GM12864 (cell line): ENCODE data around the gene MUC20.
"Not testable (repeated sequence)": the region's sequence is repeated elsewhere in the genome, so short reads cannot be mapped to it uniquely, and the experiment has no call there.

Experiments
- DNase-seq: peaks from one replicate; pipeline ENCODE4 v3.0.0-alpha.2; 2011; ENCODE audit warnings: low read depth
- H3K4me3 ChIP-seq: 2 replicates; pipeline ENCODE4 v1.5.1; 2011; ENCODE audit warnings: mild to moderate bottlenecking, low read depth, low read length, control low read depth
- TF ChIP-seq, protein P1 (sequence below): IDR thresholded peaks from 2 replicates; pipeline ENCODE4 v1.5.1; 2011; ENCODE audit warnings: low read depth, mild to moderate bottlenecking, moderate library complexity, low read length, control low read depth, inconsistent platforms; ENCODE audit errors: missing control alignments

Gene MUC20

GRCh38 chr3:195709676-195710085, 11.1 kb upstream of the MUC20 start:
- TF ChIP-seq, protein P1, sequence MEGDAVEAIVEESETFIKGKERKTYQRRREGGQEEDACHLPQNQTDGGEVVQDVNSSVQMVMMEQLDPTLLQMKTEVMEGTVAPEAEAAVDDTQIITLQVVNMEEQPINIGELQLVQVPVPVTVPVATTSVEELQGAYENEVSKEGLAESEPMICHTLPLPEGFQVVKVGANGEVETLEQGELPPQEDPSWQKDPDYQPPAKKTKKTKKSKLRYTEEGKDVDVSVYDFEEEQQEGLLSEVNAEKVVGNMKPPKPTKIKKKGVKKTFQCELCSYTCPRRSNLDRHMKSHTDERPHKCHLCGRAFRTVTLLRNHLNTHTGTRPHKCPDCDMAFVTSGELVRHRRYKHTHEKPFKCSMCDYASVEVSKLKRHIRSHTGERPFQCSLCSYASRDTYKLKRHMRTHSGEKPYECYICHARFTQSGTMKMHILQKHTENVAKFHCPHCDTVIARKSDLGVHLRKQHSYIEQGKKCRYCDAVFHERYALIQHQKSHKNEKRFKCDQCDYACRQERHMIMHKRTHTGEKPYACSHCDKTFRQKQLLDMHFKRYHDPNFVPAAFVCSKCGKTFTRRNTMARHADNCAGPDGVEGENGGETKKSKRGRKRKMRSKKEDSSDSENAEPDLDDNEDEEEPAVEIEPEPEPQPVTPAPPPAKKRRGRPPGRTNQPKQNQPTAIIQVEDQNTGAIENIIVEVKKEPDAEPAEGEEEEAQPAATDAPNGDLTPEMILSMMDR: no peak
- H3K4me3 ChIP-seq: no peak overlapping the region
- DNase-seq: no peak

GRCh38 chr3:195710126-195710905, 10.5 kb upstream of the MUC20 start:
- DNase-seq: not testable (repeated sequence)

DNA sequence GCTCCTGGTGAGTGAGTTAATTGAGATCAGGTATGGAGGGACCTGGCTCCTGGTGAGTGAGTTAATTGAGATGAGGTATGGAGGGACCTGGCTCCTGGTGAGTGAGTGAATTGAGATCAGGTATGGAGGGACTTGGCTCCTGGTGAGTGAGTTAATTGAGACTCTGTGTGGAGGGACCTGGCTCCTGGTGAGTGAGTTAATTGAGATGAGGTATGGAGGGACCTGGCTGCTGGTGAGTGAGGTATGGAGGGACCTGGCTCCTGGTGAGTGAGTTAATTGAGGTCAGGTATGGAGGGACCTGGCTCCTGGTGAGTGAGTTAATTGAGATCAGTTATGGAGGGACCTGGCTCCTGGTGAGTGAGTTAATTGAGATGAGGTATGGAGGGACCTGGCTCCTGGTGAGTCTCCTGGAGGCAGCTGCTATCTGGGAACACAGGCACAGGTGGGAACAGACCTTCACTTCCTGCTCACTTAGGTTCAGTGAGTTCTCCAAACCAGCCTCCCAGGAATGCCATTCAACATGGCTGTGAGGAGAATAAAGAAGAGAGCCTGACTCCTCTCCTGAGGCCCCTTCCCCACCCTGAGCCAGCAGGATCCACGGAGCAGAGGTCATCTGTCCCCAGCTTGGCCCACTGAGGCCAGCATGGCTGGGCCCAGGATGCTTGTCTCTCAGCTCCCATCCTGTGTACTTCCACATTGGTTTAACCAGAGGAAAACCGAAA, 9.5 kb upstream of the MUC20 start:
- not testable (repeated sequence) for DNase-seq

More at GRCh38 chr3:195710126-195710905, 10.5 kb upstream of the MUC20 start:
- not testable (repeated sequence) for H3K4me3 ChIP-seq

DNA sequence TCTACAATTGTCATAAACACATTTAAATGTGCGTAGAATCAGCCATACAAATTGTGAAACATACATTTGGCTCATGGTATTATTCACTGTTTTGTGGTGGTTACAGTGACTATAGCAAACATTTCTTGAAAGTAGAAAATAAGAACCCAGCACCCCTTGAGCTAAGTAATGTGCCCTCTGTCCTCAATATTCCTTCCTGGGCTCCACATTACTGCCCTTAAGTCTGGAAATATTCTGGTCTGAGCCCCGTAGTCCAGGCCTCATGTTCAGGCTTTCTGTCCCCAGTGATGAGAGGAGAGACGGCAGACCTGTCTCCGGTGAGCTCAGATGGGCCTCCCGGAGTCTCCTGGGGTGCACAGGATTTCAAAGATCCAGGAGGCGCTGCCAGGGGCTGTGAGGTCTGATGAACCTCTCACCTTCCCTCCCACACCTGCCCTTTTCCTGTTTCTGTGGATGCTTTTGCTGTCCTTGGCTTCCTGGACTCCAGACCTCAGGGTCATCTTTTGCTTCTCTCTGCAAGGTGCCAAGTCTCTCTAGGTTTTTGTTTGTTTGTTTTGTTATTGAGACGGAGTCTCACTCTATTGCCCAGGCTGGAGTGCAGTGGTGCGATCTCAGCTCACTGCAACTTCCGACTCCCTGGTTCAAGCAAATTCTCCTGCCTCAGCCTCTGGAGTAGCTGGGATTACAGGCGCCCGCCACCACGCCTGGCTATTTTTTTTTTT, 8.8 kb upstream of the MUC20 start:
- TF ChIP-seq, protein P1: no peak
- no peak for DNase-seq
- no peak overlapping the region for H3K4me3 ChIP-seq

More for the DNA sequence above, 9.5 kb upstream of the MUC20 start:
- not testable (repeated sequence) for H3K4me3 ChIP-seq

DNA sequence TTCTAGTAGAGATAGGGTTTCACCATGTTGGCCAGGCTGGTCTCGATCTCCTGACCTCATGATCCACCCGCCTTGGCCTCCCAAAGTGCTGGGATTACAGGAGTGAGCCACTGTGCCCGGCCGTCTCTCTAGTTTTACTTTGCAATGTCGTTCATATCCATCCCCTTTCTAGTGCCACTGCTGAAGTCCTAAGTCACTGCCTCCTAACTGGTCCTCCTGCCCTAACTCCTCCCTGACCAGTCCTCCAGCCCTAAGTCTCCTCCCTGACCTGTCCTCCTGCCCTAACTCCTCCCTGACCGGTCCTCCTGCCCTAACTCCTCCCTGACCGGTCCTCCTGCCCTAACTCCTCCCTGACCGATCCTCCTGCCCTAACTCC, 8.3 kb upstream of the MUC20 start:
- H3K4me3 ChIP-seq, DNase-seq: not testable (repeated sequence)

GRCh38 chr3:195713150-195713549, 7.6 kb upstream of the MUC20 start:
- not testable (repeated sequence) for H3K4me3 ChIP-seq, DNase-seq

DNA sequence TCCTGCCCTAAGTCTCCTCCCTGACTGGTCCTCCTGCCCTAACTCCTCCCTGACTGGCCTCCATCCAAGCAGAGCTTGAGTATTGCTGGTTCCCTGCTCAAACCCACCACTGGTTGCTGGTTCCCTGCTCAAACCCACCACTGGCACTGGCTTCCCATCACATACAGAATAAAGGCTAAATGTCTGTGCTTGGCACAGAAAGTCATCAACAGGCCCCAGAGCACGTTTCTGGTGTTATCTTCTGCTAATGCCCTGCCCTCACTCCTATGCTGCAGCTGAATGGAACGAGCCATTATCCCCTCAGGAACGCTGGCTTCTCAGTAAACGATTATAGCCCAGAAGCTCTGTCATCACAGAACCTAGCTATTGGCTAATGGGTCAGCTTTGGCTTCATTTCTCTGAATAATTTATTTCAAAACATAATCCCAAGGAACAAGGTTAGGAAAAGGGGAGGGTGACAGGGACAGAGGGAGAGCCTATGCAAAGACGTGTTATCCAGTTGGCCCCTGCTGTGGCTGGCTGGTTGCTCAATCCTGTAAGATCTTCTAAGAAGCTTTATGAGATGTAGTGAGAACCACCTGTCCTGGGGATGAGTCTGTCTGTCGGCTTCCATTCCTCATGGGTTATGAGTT, 6.3 kb upstream of the MUC20 start:
- H3K4me3 ChIP-seq: no peak overlapping the region
- no peak for DNase-seq
- TF ChIP-seq, protein P1: no peak

GRCh38 chr3:195715134-195715533, 5.6 kb upstream of the MUC20 start:
- no peak overlapping the region for H3K4me3 ChIP-seq
- TF ChIP-seq, protein P1: no peak
- no peak for DNase-seq
